Right cardiac atrium (tissue), 5 donors: ENCODE data around the gene SPATS2L. TPM values are rescaled to one million over a fixed set of nuclear protein-coding genes. Genes with fewer than 3 reads are reported as not detected.

ENCODE experiments used
- ATAC-seq, 2 donors: fragments of 200-7000 bp; cut with Tn5 transposase; one replicate each; pipeline versions ENCODE4 v1.8.0 to v1.9.1; 2020; ENCODE audit warnings: moderate library complexity in 2 of 2, mild to moderate bottlenecking in 1 of 2
- DNase-seq, 3 donors: peaks; one replicate each; pipeline ENCODE4 v3.0.0-alpha.2; 2020
- H3K27ac ChIP-seq: one replicate; pipeline ENCODE4 v1.5.1; 2013; ENCODE audit warnings: mild to moderate bottlenecking, low read length, control low read depth, moderate library complexity
- H3K27me3 ChIP-seq: one replicate; pipeline ENCODE4 v1.6.1; 2013; ENCODE audit not compliant: control insufficient read depth, insufficient read depth
- H3K4me1 ChIP-seq: one replicate; pipeline ENCODE4 v1.6.1; 2013; ENCODE audit warnings: low read length; ENCODE audit not compliant: control insufficient read depth, insufficient read depth
- H3K4me3 ChIP-seq: one replicate; pipeline ENCODE4 v1.5.1; 2013; ENCODE audit warnings: low read length, control low read depth
- H3K9me3 ChIP-seq: one replicate; pipeline ENCODE4 v1.6.1; 2013; ENCODE audit warnings: low read length; ENCODE audit not compliant: control insufficient read depth
- WGBS: extraction: QIAGEN DNeasy Blood & Tissue Kit; methylation state at CpG from one replicate; pipeline ENCODE4 v1.1.7; 2013; 5-methylcytosine and 5-hydroxymethylcytosine counted together
- intact Hi-C, 4 donors: fragments of 100-400 bp; cut with DNase I; formaldehyde crosslinking; loops; one replicate each; pipeline versions ENCODE4 v1.11.0 to v1.14.0; 2022 to 2023
- polyA plus RNA-seq: library from polyadenylated mRNA; stranded (reverse); fragments of 200-250 nt; gene quantifications from one replicate; pipeline ENCODE4 v1.2.3, GENCODE V29; 2013
- total RNA-seq, 4 donors: library from RNA; stranded (reverse); fragmentation: NEBNext Ultra II Directional; extraction: Animal tissue kit (Norgen Biotek cat#: 25700); gene quantifications; one replicate each; pipeline ENCODE4 v1.2.1, GENCODE V29; 2021
- donor health status: healthy with polysubstance abuse.
- donor health status: DM: no; HTN: yes; CAD: no.
- donor health status: DM: no; HTN: no; CAD: no.
- donor health status: DM: no; HTN: yes; CAD: no; lungs with severe emphysema.
- donor health status: DM: yes; HTN: yes; CAD: no.

The SPATS2L gene
- total and polyA plus RNA-seq, 5 donors: 90.6 to 147 (median 124) TPM

GRCh38 chr2:200362202-200362917 lies 55.9 kb downstream of the SPATS2L start:
- Histone ChIP-seq H3K27me3 (no peaks in the 10 kb centered on the region), H3K27ac (no peak overlapping the region), H3K4me3 (no peak overlapping the region), H3K4me1 (peaks cover 7% of the 10 kb centered on the region), H3K9me3 (no peaks in the 10 kb centered on the region)
- 96% methylated on average over 4 of the region's 4 CpGs for whole genome bisulfite sequencing
- intact Hi-C loops: no loop called here
- no peak for ATAC-seq
- no peak for DNase-seq

- H3K9me3 ChIP-seq: no peaks in the 10 kb centered on the region
- no peaks in the 10 kb centered on the region for H3K27me3 ChIP-seq
- DNase-seq (no peak), ATAC-seq (no peak)
- peaks cover 7% of the 10 kb centered on the region for H3K4me1 ChIP-seq
- H3K27ac ChIP-seq: no peak overlapping the region
- no peak overlapping the region for H3K4me3 ChIP-seq
- 93% methylated on average over 2 of the region's 2 CpGs for WGBS
- intact Hi-C loops: no loop called here
Measured at GRCh38 chr2:200363279-200363678, 56.8 kb downstream of the SPATS2L start.

- intact Hi-C loops: no loop called here
- Histone ChIP-seq H3K9me3 (no peaks in the 10 kb centered on the region), H3K27ac (no peak overlapping the region), H3K27me3 (no peaks in the 10 kb centered on the region), H3K4me1 (peaks cover 7% of the 10 kb centered on the region), H3K4me3 (no peak overlapping the region)
- no peak for ATAC-seq
- DNase-seq: no peak
- 84% methylated on average over 7 of the region's 7 CpGs for WGBS
Measured at GRCh38 chr2:200364142-200364541, 57.6 kb downstream of the SPATS2L start.

GRCh38 chr2:200364620-200365019 lies 58.1 kb downstream of the SPATS2L start:
- WGBS: 83% methylated on average over 3 of the region's 3 CpGs
- no peak overlapping the region for H3K4me3 ChIP-seq
- peaks cover 6% of the 10 kb centered on the region for H3K4me1 ChIP-seq
- no peaks in the 10 kb centered on the region for H3K9me3 ChIP-seq
- H3K27ac ChIP-seq: no peak overlapping the region
- H3K27me3 ChIP-seq: no peaks in the 10 kb centered on the region
- ATAC-seq (no peak), DNase-seq (no peak)
- intact Hi-C loops: no loop called here

- ATAC-seq (peak in 1 of 2 donors; percentile 31), DNase-seq (no peak)
- Histone ChIP-seq H3K27ac (no peak overlapping the region), H3K4me1 (peaks cover 5% of the 10 kb centered on the region), H3K27me3 (no peaks in the 10 kb centered on the region), H3K9me3 (no peaks in the 10 kb centered on the region), H3K4me3 (no peak overlapping the region)
- intact Hi-C loops: no loop called here
- 78% methylated on average over 3 of the region's 3 CpGs for WGBS
Measured at GRCh38 chr2:200365209-200365608, 58.7 kb downstream of the SPATS2L start.

GRCh38 chr2:200367155-200367554 lies 60.7 kb downstream of the SPATS2L start:
- no peak overlapping the region for H3K4me3 ChIP-seq
- DNase-seq (no peak), ATAC-seq (no peak)
- H3K27me3 ChIP-seq: no peaks in the 10 kb centered on the region
- H3K9me3 ChIP-seq: no peaks in the 10 kb centered on the region
- WGBS: 61% methylated on average over 2 of the region's 2 CpGs
- intact Hi-C loops: no loop called here
- no peak overlapping the region for H3K27ac ChIP-seq
- H3K4me1 ChIP-seq: peaks cover 4% of the 10 kb centered on the region

GRCh38 chr2:200369886-200370285 lies 63.4 kb downstream of the SPATS2L start:
- H3K9me3 ChIP-seq: no peaks in the 10 kb centered on the region
- no peak overlapping the region for H3K4me3 ChIP-seq
- intact Hi-C loops: no loop called here
- ATAC-seq (no peak), DNase-seq (no peak)
- no peak overlapping the region for H3K27ac ChIP-seq
- 47% methylated on average over 2 of the region's 2 CpGs for WGBS
- no peaks in the 10 kb centered on the region for H3K27me3 ChIP-seq
- H3K4me1 ChIP-seq: peaks cover 4% of the 10 kb centered on the region

- WGBS: 85% methylated on average over 3 of the region's 3 CpGs
- no peak for DNase-seq
- Histone ChIP-seq H3K4me3 (no peak overlapping the region), H3K4me1 (peaks cover 13% of the 10 kb centered on the region), H3K27ac (no peak overlapping the region), H3K27me3 (no peaks in the 10 kb centered on the region), H3K9me3 (no peaks in the 10 kb centered on the region)
- intact Hi-C loops: no loop called here
- ATAC-seq: no peak
Measured at GRCh38 chr2:200373231-200373630, 66.7 kb downstream of the SPATS2L start.

- Histone ChIP-seq H3K4me3 (no peak overlapping the region), H3K27ac (no peak overlapping the region), H3K9me3 (no peaks in the 10 kb centered on the region), H3K4me1 (peaks cover 16% of the 10 kb centered on the region), H3K27me3 (no peaks in the 10 kb centered on the region)
- WGBS: 61% methylated on average over 5 of the region's 5 CpGs
- DNase-seq (no peak), ATAC-seq (no peak)
- intact Hi-C loops: no loop called here
Measured at GRCh38 chr2:200373973-200374416, 67.5 kb downstream of the SPATS2L start.

- Histone ChIP-seq H3K27me3 (no peaks in the 10 kb centered on the region), H3K4me1 (peaks cover 23% of the 10 kb centered on the region), H3K4me3 (no peak overlapping the region), H3K9me3 (no peaks in the 10 kb centered on the region), H3K27ac (peak overlapping the region; percentile 49)
- intact Hi-C loops: no loop called here
- DNase-seq (no peak), ATAC-seq (peak; percentile 49 to 58)
- 63% methylated on average over 15 of the region's 15 CpGs for WGBS
Measured at GRCh38 chr2:200376513-200377354, 70.2 kb downstream of the SPATS2L start.
